OCI-LY1 (cell line): ENCODE data around the gene PRRG4.
A peak's percentile ranks its signal among the peaks of the same experiment; 100 is the strongest.

Experiments used
- H2AFZ ChIP-seq: fragments of 200-600 bp; sonication (generic), shearing (Covaris generic); 2 replicates; pipeline ENCODE4 v1.6.0; 2014; ENCODE audit warnings: antibody characterized with exemption, mild to moderate bottlenecking, low read length
- H3F3A ChIP-seq: fragments of 200-600 bp; sonication (generic), shearing (Covaris generic); 2 replicates; pipeline ENCODE4 v1.6.0; 2014; ENCODE audit warnings: mild to moderate bottlenecking, antibody characterized with exemption, low read length, moderate library complexity; ENCODE audit not compliant: insufficient read depth
- H3K27ac ChIP-seq: fragments of 200-600 bp; sonication (generic); 2 replicates; pipeline ENCODE4 v1.5.1; 2014; ENCODE audit warnings: low read length, mixed run types, mild to moderate bottlenecking, low read depth; ENCODE audit not compliant: poor library complexity, severe bottlenecking
- H3K27me3 ChIP-seq: fragments of 200-600 bp; sonication (generic); 2 replicates; pipeline ENCODE4 v1.6.0; 2014; ENCODE audit warnings: antibody characterized with exemption, mild to moderate bottlenecking, low read length, moderate library complexity; ENCODE audit not compliant: insufficient read depth
- H3K36me3 ChIP-seq: fragments of 200-600 bp; sonication (generic); 2 replicates; pipeline ENCODE4 v1.6.1; 2014; ENCODE audit warnings: mild to moderate bottlenecking, antibody characterized with exemption, low read length, moderate library complexity, mixed read lengths; ENCODE audit not compliant: insufficient read depth
- H3K4me1 ChIP-seq: fragments of 200-600 bp; sonication (generic); 2 replicates; pipeline ENCODE4 v1.5.1; 2014; ENCODE audit warnings: mild to moderate bottlenecking, low read length, moderate library complexity; ENCODE audit not compliant: insufficient read depth, severe bottlenecking
- H3K4me2 ChIP-seq: fragments of 200-600 bp; sonication (generic), shearing (Covaris generic); 2 replicates; pipeline ENCODE4 v1.6.1; 2014; ENCODE audit warnings: low read length
- H3K4me3 ChIP-seq: fragments of 200-600 bp; sonication (generic); 2 replicates; pipeline ENCODE4 v1.5.1; 2014; ENCODE audit warnings: low read length, low read depth, mild to moderate bottlenecking, mixed read lengths; ENCODE audit not compliant: poor library complexity, severe bottlenecking
- H3K79me2 ChIP-seq: fragments of 200-600 bp; shearing (Covaris generic); 2 replicates; pipeline ENCODE4 v1.6.1; 2016; ENCODE audit warnings: mixed run types, low read length, mixed read lengths; ENCODE audit not compliant: insufficient read depth
- H3K9ac ChIP-seq: fragments of 200-600 bp; sonication (generic), shearing (Covaris generic); 2 replicates; pipeline ENCODE4 v1.6.1; 2014; ENCODE audit warnings: mild to moderate bottlenecking, low read length, mixed read lengths
- H3K9me2 ChIP-seq: fragments of 200-600 bp; sonication (generic), shearing (Covaris generic); 2 replicates; pipeline ENCODE4 v1.6.1; 2014; ENCODE audit warnings: low read depth, mild to moderate bottlenecking, low read length, mixed read lengths
- H3K9me3 ChIP-seq: fragments of 200-600 bp; shearing (Covaris generic); 2 replicates; pipeline ENCODE4 v1.6.1; 2014; ENCODE audit warnings: low read length, mixed read lengths
- H4K20me1 ChIP-seq: fragments of 200-600 bp; sonication (generic), shearing (Covaris generic); 2 replicates; pipeline ENCODE4 v1.6.0; 2016; ENCODE audit warnings: mild to moderate bottlenecking, low read length; ENCODE audit not compliant: insufficient read depth
- EZH2 ChIP-seq: fragments of 200-600 bp; sonication (generic), shearing (Covaris generic); IDR thresholded peaks from 2 replicates; pipeline ENCODE4 v1.8.0; 2017; ENCODE audit warnings: borderline replicate concordance, mixed run types, mild to moderate bottlenecking, antibody characterized with exemption, low read length, moderate library complexity, mixed read lengths
- TF ChIP-seq, protein P1 (sequence below): fragments of 200-600 bp; sonication (generic), shearing (Covaris generic); IDR thresholded peaks from 2 replicates; pipeline ENCODE4 v1.5.1; 2017; ENCODE audit warnings: mild to moderate bottlenecking, antibody characterized with exemption, low read length, moderate library complexity, mixed read lengths

The PRRG4 gene

DNA sequence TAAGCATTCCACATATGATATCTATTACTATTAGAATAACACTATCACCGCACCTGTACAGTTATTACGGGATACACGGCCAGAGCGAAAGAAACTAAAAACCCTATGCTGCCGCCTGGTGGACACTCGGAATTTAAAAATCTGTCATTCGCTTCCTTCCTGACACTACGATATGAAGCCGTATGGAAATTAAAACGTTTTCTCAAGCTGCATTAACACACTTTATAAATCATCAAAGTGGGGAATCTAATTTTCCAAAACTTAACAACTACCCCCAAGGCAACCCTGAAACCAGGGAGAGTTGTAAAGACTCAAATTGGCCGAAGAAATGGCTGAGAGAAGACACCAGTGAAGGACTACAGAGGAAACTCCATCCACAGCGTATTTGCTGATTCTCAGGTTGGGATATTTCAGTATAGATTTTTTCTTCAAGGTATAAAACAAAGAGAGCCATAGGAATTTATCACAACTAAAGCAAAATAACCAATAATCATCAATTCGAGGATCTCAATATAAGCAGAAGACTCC lies 36.7 kb upstream of the PRRG4 start:
- no peak overlapping the region for H3K4me3 ChIP-seq
- no peaks in the 10 kb centered on the region for H3K79me2 ChIP-seq
- no peaks in the 10 kb centered on the region for H3K36me3 ChIP-seq
- no peak for TF ChIP-seq EZH2
- TF ChIP-seq, protein P1, sequence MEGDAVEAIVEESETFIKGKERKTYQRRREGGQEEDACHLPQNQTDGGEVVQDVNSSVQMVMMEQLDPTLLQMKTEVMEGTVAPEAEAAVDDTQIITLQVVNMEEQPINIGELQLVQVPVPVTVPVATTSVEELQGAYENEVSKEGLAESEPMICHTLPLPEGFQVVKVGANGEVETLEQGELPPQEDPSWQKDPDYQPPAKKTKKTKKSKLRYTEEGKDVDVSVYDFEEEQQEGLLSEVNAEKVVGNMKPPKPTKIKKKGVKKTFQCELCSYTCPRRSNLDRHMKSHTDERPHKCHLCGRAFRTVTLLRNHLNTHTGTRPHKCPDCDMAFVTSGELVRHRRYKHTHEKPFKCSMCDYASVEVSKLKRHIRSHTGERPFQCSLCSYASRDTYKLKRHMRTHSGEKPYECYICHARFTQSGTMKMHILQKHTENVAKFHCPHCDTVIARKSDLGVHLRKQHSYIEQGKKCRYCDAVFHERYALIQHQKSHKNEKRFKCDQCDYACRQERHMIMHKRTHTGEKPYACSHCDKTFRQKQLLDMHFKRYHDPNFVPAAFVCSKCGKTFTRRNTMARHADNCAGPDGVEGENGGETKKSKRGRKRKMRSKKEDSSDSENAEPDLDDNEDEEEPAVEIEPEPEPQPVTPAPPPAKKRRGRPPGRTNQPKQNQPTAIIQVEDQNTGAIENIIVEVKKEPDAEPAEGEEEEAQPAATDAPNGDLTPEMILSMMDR = peak; percentile 74
- no peaks in the 10 kb centered on the region for H3K4me1 ChIP-seq
- H3K27me3 ChIP-seq = no peaks in the 10 kb centered on the region
- H3K9me2 ChIP-seq = no peaks in the 10 kb centered on the region
- no peak overlapping the region for H3K4me2 ChIP-seq
- no peak overlapping the region for H3K9ac ChIP-seq
- no peaks in the 10 kb centered on the region for H3K9me3 ChIP-seq
- H3K27ac ChIP-seq = no peak overlapping the region
- no peaks in the 10 kb centered on the region for H4K20me1 ChIP-seq
- no peaks in the 10 kb centered on the region for H3F3A ChIP-seq
- no peak overlapping the region for H2AFZ ChIP-seq

DNA sequence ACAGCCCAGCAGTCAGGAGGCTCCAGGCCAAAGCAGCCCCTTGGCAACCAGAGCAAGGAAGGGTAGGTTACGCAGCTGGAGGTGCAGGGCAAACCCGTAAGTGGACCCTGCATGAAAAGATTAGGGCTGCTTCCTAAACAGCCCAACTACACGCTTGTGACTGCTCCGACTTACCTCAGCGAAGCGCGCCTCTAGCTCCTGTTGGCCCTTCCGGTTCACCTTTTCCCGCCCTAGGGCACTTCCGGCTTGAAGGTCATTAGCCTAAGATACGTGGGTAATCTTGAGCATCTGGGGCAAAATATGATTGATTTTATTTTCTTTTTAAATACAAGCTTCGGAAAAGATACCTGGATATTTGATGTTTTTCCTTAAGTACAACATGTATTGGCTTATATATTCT lies 35.3 kb upstream of the PRRG4 start, which contains the start of gene CCDC73:
Gene CCDC73, minus strand, starts transcription at position 224 of the 400 bp plus-strand sequence. CDS start 34,419 bp downstream, outside the sequence.
- Histone ChIP-seq H3K27me3 (no peaks in the 10 kb centered on the region), H3K36me3 (no peaks in the 10 kb centered on the region), H3K4me2 (no peak within 1 kb of the TSS), H3K4me1 (no peaks in the 10 kb centered on the region), H3K9me3 (no peaks in the 10 kb centered on the region), H3K4me3 (no peak within 1 kb of the TSS), H3F3A (no peaks in the 10 kb centered on the region), H3K79me2 (no peaks in the 10 kb centered on the region), H4K20me1 (no peaks in the 10 kb centered on the region), H2AFZ (no peak within 1 kb of the TSS), H3K9me2 (no peaks in the 10 kb centered on the region), H3K9ac (no peak within 1 kb of the TSS), H3K27ac (no peak within 1 kb of the TSS)
- TF ChIP-seq, protein P1 = no peak
- TF ChIP-seq EZH2 = no peak

DNA sequence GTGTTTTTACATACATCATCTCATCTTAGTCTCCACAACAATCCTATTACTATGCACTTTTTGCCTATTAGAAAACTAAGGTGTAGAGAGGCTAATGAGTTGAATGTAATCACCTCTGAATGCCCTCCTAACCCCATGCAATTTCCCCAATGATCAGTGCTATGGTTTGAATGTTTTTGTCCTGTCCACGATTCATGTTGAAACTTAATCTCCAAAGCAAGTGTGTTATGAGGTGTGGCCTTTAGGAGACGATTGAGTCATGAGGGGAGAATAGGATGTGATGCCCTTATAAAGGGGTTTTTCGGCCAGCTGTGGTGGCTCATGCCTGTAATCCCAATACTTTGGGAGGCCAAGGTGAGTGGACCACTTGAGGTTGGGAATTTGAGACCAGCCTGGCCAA lies 33.3 kb upstream of the PRRG4 start:
- Histone ChIP-seq H4K20me1 (no peaks in the 10 kb centered on the region), H3K27me3 (no peaks in the 10 kb centered on the region), H3F3A (no peaks in the 10 kb centered on the region), H3K4me1 (no peaks in the 10 kb centered on the region), H2AFZ (no peak overlapping the region), H3K9ac (no peak overlapping the region), H3K27ac (no peak overlapping the region), H3K4me2 (no peak overlapping the region), H3K9me2 (no peaks in the 10 kb centered on the region), H3K79me2 (no peaks in the 10 kb centered on the region), H3K4me3 (no peak overlapping the region), H3K36me3 (no peaks in the 10 kb centered on the region), H3K9me3 (no peaks in the 10 kb centered on the region)
- no peak for TF ChIP-seq EZH2
- TF ChIP-seq, protein P1 = no peak
